Sigmoid colon (tissue), 7 donors: Measurements from ENCODE around the gene DIP2B. TPM values are rescaled to one million over a fixed set of nuclear protein-coding genes. Genes with fewer than 3 reads are reported as not detected.

Source experiments
- DNase-seq: peaks from one replicate; pipeline ENCODE4 v3.0.0-alpha.2; 2019
- H3K27ac ChIP-seq, 4 donors: fragments of 200-600 bp; sonication (generic); one replicate each; pipeline ENCODE4 v1.5.1; 2016 to 2019; ENCODE audit warnings: mild to moderate bottlenecking in 1 of 4
- H3K27me3 ChIP-seq, 3 donors: fragments of 200-600 bp; sonication (generic); one replicate each; pipeline ENCODE4 v1.5.1; 2019; ENCODE audit warnings: mild to moderate bottlenecking in 1 of 3
- H3K36me3 ChIP-seq, 4 donors: fragments of 200-600 bp; sonication (generic); one replicate each; pipeline ENCODE4 v1.5.1; 2016 to 2019
- H3K4me1 ChIP-seq, 4 donors: fragments of 200-600 bp; sonication (generic); one replicate each; pipeline ENCODE4 v1.5.1; 2017 to 2019
- H3K4me3 ChIP-seq, 4 donors: fragments of 200-600 bp; sonication (generic); one replicate each; pipeline ENCODE4 v1.5.1; 2017 to 2019; ENCODE audit warnings: mild to moderate bottlenecking in 2 of 4, moderate library complexity in 1 of 4
- H3K9me3 ChIP-seq, 4 donors: fragments of 200-600 bp in 3 of 4; sonication (generic) in 3 of 4; one replicate each; pipeline versions ENCODE4 v1.5.1 to v1.6.1; 2013 to 2019
- CTCF ChIP-seq, 4 experiments: fragments of 450-650 bp in 3 of 4; fragments of 200-600 bp in 1 of 4; IDR thresholded peaks; one replicate each; pipeline ENCODE4 v1.5.1; 2016 to 2019; ENCODE audit warnings: antibody characterized with exemption in 4 of 4, mild to moderate bottlenecking in 3 of 4, moderate library complexity in 2 of 4
- EP300 ChIP-seq, 4 donors: sonication (generic); formaldehyde crosslinking; IDR thresholded peaks; one replicate each; pipeline ENCODE4 v1.6.1; 2017; ENCODE audit warnings: antibody characterized with exemption in 4 of 4
- POLR2A ChIP-seq, 2 donors: fragments of 450-650 bp; IDR thresholded peaks; one replicate each; pipeline ENCODE4 v1.6.1; 2016; ENCODE audit warnings: antibody characterized with exemption in 2 of 2, mild to moderate bottlenecking in 2 of 2, moderate library complexity in 2 of 2
- POLR2AphosphoS5 ChIP-seq, 4 donors: sonication (generic); formaldehyde crosslinking; IDR thresholded peaks; one replicate each; pipeline ENCODE4 v1.6.1; 2017; ENCODE audit warnings: antibody characterized with exemption in 4 of 4
- WGBS, 2 donors: extraction: QIAGEN DNeasy Blood & Tissue Kit; methylation state at CpG; one replicate each; pipeline ENCODE4 v1.1.7; 2013; 5-methylcytosine and 5-hydroxymethylcytosine counted together
- intact Hi-C: fragments of 100-400 bp; cut with DNase I; formaldehyde crosslinking; loops from one replicate; pipeline ENCODE4 v1.15.1; 2023
- polyA plus RNA-seq, 3 donors: library from polyadenylated mRNA; stranded (reverse); fragments of 200-250 nt; gene quantifications; one replicate each; pipeline ENCODE4 v1.2.3, GENCODE V29; 2013
- total RNA-seq, 4 donors: library from RNA; depleted of rRNA; stranded (reverse); fragments of >200 nt; gene quantifications; one replicate each; pipeline ENCODE4 v1.1.0, GENCODE V29; 2016
- donor health status: healthy with polysubstance abuse.
- donor health status: Bipolar disorder and iron deficiency.
- donor health status: healthy.

The DIP2B gene
- total and polyA plus RNA-seq, 7 donors, result 7.2 to 28.0 (median 16.4) TPM

DNA sequence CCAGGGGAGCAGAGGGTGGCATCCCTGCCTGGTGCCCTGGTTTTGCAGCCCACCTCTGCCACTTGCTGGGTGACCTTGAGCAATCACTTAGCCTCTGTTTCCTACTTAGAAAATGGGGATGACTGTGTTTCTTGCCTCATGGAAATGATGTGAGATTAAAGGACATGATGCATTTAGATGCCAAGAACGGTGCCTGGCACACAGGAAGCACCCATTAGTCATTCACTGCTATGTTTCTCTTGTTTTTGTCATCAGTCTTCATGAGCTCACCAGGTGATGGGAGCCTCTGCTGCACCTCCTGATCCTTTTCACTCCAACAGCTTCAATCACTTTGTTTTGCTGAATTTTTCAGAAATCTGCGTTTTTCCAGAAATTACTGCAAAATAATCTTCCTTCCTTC, 235.5 kb downstream of the DIP2B start:
- H3K36me3 ChIP-seq, result peaks cover 21 to 100% (median 55%) of the 10 kb centered on the region in 4 donors
- no peaks in the 10 kb centered on the region for H3K27me3 ChIP-seq
- intact Hi-C loops, result no loop called here
- no peak overlapping the region for H3K27ac ChIP-seq
- no peak overlapping the region for H3K4me3 ChIP-seq
- TF ChIP-seq POLR2AphosphoS5 (IDR thresholded peaks at IDR 0.05), result no peak
- no peak for TF ChIP-seq EP300 (IDR thresholded peaks at IDR 0.05)
- no peak for TF ChIP-seq POLR2A (IDR thresholded peaks at IDR 0.05)
- no peak for TF ChIP-seq CTCF (IDR thresholded peaks at IDR 0.05)
- 92 to 94% methylated on average over 2 of the region's 2 CpGs for WGBS, 2 donors
- no peak for DNase-seq
- H3K4me1 ChIP-seq, result no peaks in the 10 kb centered on the region
- H3K9me3 ChIP-seq, result no peaks in the 10 kb centered on the region

DNA sequence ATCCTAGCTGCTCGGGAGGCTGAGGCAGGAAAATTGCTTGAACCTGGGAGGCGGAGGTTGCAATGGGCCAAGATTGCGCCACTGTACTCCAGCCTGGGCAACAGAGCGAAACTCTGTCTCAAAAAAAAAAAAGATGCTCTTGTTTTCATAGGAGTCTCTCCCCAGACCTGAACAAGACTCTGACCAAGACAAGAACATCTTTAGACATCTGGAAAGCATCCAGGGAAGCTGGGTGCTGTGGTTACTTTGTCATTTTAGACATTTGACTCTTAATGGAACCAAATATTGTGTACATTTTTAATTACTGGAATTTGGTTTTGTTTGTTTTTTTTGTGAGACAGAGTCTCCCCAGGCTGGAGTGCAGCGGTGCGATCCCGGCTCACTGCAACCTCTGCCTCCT, 238.0 kb downstream of the DIP2B start:
- DNase-seq, result no peak
- no peaks in the 10 kb centered on the region for H3K27me3 ChIP-seq
- no peaks in the 10 kb centered on the region for H3K9me3 ChIP-seq
- H3K27ac ChIP-seq, result no peak overlapping the region
- H3K36me3 ChIP-seq, result peaks cover 21 to 98% (median 45%) of the 10 kb centered on the region in 4 donors
- TF ChIP-seq EP300 (IDR thresholded peaks at IDR 0.05), result no peak
- TF ChIP-seq POLR2A (IDR thresholded peaks at IDR 0.05), result no peak
- TF ChIP-seq POLR2AphosphoS5 (IDR thresholded peaks at IDR 0.05), result no peak
- no peak for TF ChIP-seq CTCF (IDR thresholded peaks at IDR 0.05)
- H3K4me3 ChIP-seq, result no peak overlapping the region
- intact Hi-C loops, result no loop called here
- H3K4me1 ChIP-seq, result no peaks in the 10 kb centered on the region
- 96 to 98% methylated on average over 7 of the region's 7 CpGs for WGBS, 2 donors

GRCh38 chr12:50745861-50746260, 241.1 kb downstream of the DIP2B start:
- no peak overlapping the region for H3K4me3 ChIP-seq
- peaks cover 10 to 71% (median 17%) of the 10 kb centered on the region in 4 donors for H3K36me3 ChIP-seq
- DNase-seq, result no peak
- WGBS, 2 donors, result 86 to 88% methylated on average over 4 of the region's 4 CpGs
- no peak overlapping the region for H3K27ac ChIP-seq
- no peaks in the 10 kb centered on the region for H3K9me3 ChIP-seq
- intact Hi-C loops, result no loop called here
- TF ChIP-seq POLR2A (IDR thresholded peaks at IDR 0.05), result no peak
- no peaks in the 10 kb centered on the region for H3K4me1 ChIP-seq
- H3K27me3 ChIP-seq, result no peaks in the 10 kb centered on the region

- Histone ChIP-seq H3K9me3 (no peaks in the 10 kb centered on the region), H3K27ac (no peak overlapping the region), H3K36me3 (peaks cover 4 to 65% (median 15%) of the 10 kb centered on the region in 4 donors), H3K4me1 (no peaks in the 10 kb centered on the region), H3K4me3 (no peak overlapping the region), H3K27me3 (no peaks in the 10 kb centered on the region)
- no peak for DNase-seq
- intact Hi-C loops, result no loop called here
- no peak for TF ChIP-seq POLR2A (IDR thresholded peaks at IDR 0.05)
- TF ChIP-seq CTCF (IDR thresholded peaks at IDR 0.05), result no peak
- no peak for TF ChIP-seq POLR2AphosphoS5 (IDR thresholded peaks at IDR 0.05)
- no peak for TF ChIP-seq EP300 (IDR thresholded peaks at IDR 0.05)
- 90 to 94% methylated on average over 3 of the region's 3 CpGs for WGBS, 2 donors
These were observed 241.6 kb downstream of the DIP2B start for GRCh38 chr12:50746431-50746830.

DNA sequence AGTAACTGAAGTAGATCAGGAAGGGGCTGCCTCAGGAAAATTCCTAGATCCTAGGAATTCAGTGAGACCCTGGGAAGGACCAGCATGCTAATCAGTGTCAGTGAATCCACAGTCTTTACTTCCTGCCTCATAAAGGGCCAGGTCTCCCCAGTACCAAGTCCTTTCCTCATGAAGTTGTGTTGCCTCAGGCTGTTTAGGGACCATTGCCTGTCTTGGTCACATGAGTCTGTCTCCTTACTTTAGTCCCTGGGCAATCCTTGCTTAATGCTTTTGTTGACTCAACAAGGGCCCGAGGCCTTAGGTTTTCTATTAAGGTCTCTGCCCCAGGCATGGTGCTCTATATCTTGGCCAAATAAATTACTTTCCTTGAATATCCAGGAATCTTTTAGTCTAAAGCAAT, 243.0 kb downstream of the DIP2B start:
- Histone ChIP-seq H3K9me3 (no peaks in the 10 kb centered on the region), H3K4me1 (peaks cover 0 to 3% (median 0%) of the 10 kb centered on the region in 4 donors), H3K36me3 (peaks cover 0 to 51% (median 12%) of the 10 kb centered on the region in 4 donors), H3K27ac (no peak overlapping the region), H3K27me3 (no peaks in the 10 kb centered on the region), H3K4me3 (no peak overlapping the region)
- TF ChIP-seq EP300 (IDR thresholded peaks at IDR 0.05), result no peak
- TF ChIP-seq CTCF (IDR thresholded peaks at IDR 0.05), result no peak
- no peak for TF ChIP-seq POLR2A (IDR thresholded peaks at IDR 0.05)
- no peak for TF ChIP-seq POLR2AphosphoS5 (IDR thresholded peaks at IDR 0.05)
- 93 to 95% methylated on average over 1 of the region's 1 CpG for WGBS, 2 donors
- no peak for DNase-seq
- intact Hi-C loops, result no loop called here
